OCI-LY7 (cell line): ENCODE measurements around the gene HBB. TPM values are rescaled to one million over a fixed set of nuclear protein-coding genes. Genes with fewer than 3 reads are reported as not detected.

Experiments used
- Bru-seq: library from RNA; stranded (reverse); fragments of 400-500 nt; gene quantifications from one replicate; lab custom pipeline; 2021; lab: Mats Ljungman, UMichigan
- BruChase-seq, 2 experiments: library from RNA; stranded (reverse); fragments of 400-500 nt; gene quantifications; one replicate each; lab custom pipeline; 2021; lab: Mats Ljungman, UMichigan
- BruUV-seq: library from RNA; stranded (reverse); fragments of 400-500 nt; replicated peaks from 2 replicates; lab custom pipeline; 2021; lab: Mats Ljungman, UMichigan
- CTCF ChIA-PET: fragments of 300-600 bp; sonication (Branson Sonifier 250); formaldehyde crosslinking; loops from one replicate; lab custom pipeline; 2022; ENCODE audit warnings: antibody characterized with exemption; ENCODE audit not compliant: unreplicated experiment; lab: Charles Lee
- POLR2A ChIA-PET: fragments of 300-600 bp; sonication (Branson Sonifier 250); formaldehyde crosslinking; loops from one replicate; lab custom pipeline; 2022; ENCODE audit warnings: antibody characterized with exemption; lab: Charles Lee
- DNase-seq: peaks from one replicate; pipeline ENCODE4 v3.0.0-alpha.2; 2015; ENCODE audit warnings: low spot score
- H2AFZ ChIP-seq: fragments of 200-600 bp; sonication (generic), shearing (Covaris generic); 2 replicates; pipeline ENCODE4 v1.6.1; 2014; ENCODE audit warnings: mild to moderate bottlenecking, antibody characterized with exemption, low read length, moderate library complexity
- H3K27ac ChIP-seq: fragments of 200-600 bp; sonication (generic); 2 replicates; pipeline ENCODE4 v1.5.1; 2014; ENCODE audit warnings: mixed run types, low read depth, mild to moderate bottlenecking, moderate library complexity, low read length, inconsistent platforms; ENCODE audit not compliant: poor library complexity, severe bottlenecking
- H3K36me3 ChIP-seq: fragments of 200-600 bp; sonication (generic); 2 replicates; pipeline ENCODE4 v1.6.1; 2014; ENCODE audit warnings: mild to moderate bottlenecking, antibody characterized with exemption, low read length, moderate library complexity, mixed read lengths; ENCODE audit not compliant: insufficient read depth
- H3K4me1 ChIP-seq: fragments of 200-600 bp; sonication (generic); 2 replicates; pipeline ENCODE4 v1.5.1; 2014; ENCODE audit warnings: mild to moderate bottlenecking, low read length; ENCODE audit not compliant: insufficient read depth, poor library complexity, severe bottlenecking
- H3K4me2 ChIP-seq: fragments of 200-600 bp; sonication (generic); 2 replicates; pipeline ENCODE4 v1.6.1; 2014; ENCODE audit warnings: mild to moderate bottlenecking, low read length
- H3K4me3 ChIP-seq: fragments of 200-600 bp; sonication (generic); 2 replicates; pipeline ENCODE4 v1.5.1; 2014; ENCODE audit warnings: mild to moderate bottlenecking, low read depth, low read length; ENCODE audit not compliant: poor library complexity, severe bottlenecking
- H3K79me2 ChIP-seq: fragments of 200-600 bp; sonication (generic); 2 replicates; pipeline ENCODE4 v1.6.1; 2016; ENCODE audit warnings: low read depth, mild to moderate bottlenecking, low read length, moderate library complexity, mixed read lengths; ENCODE audit not compliant: insufficient read depth
- H3K9me2 ChIP-seq: fragments of 200-600 bp; sonication (generic); 2 replicates; pipeline ENCODE4 v1.6.1; 2016; ENCODE audit warnings: mild to moderate bottlenecking, low read length, mixed read lengths; ENCODE audit not compliant: insufficient read depth
- H3K9me3 ChIP-seq: fragments of 200-600 bp; sonication (generic); 2 replicates; pipeline ENCODE4 v1.6.1; 2014; ENCODE audit warnings: mild to moderate bottlenecking, mixed run types, low read length, mixed read lengths
- H4K20me1 ChIP-seq: fragments of 200-600 bp; sonication (generic); 2 replicates; pipeline ENCODE4 v1.6.1; 2014; ENCODE audit warnings: mild to moderate bottlenecking, antibody characterized with exemption, low read length, moderate library complexity, mixed read lengths; ENCODE audit not compliant: insufficient read depth
- CTCF ChIP-seq: fragments of 200-600 bp; sonication (generic); conservative IDR thresholded peaks from 2 replicates; pipeline ENCODE4 v1.5.1; 2014; ENCODE audit warnings: mild to moderate bottlenecking, antibody characterized with exemption, low read length, moderate library complexity, mixed read lengths
- EZH2phosphoT487 ChIP-seq: fragments of 200-600 bp; sonication (generic); IDR thresholded peaks from 2 replicates; pipeline ENCODE4 v1.6.1; 2018; ENCODE audit warnings: low read depth, borderline replicate concordance, mild to moderate bottlenecking, mixed run types, antibody characterized with exemption, low read length, moderate library complexity, mixed read lengths
- intact Hi-C: fragments of 100-400 bp; cut with micrococcal nuclease; formaldehyde crosslinking; loops from one replicate; pipeline ENCODE4 v1.10.0; 2022; ENCODE audit not compliant: unreplicated experiment
- long read RNA-seq: library from polyadenylated mRNA; stranded (forward); transcript quantifications from one replicate; pipeline ENCODE4 v2.0.0, GENCODE V29; 2022
- total RNA-seq, 2 experiments: library from RNA; depleted of rRNA in 1 of 2; stranded (reverse); fragments of >200 nt in 1 of 2; shearing (Covaris generic) in 1 of 2; gene quantifications; 2 replicates each; pipeline ENCODE4 v1.2.3, GENCODE V29; 2014 to 2022

Gene HBB
- total RNA-seq (2014; rRNA removed; shearing (Covaris generic)) (not detected in 2 replicates), total RNA-seq (2022) (not detected in 2 replicates), Bru-seq, nascent RNA (not detected), BruChase-seq, experiment 1, labeled RNA remaining after a 6-hour chase (not detected), BruChase-seq, experiment 2, labeled RNA remaining after a 2-hour chase (not detected)
- long read RNA-seq: 0 reads

DNA sequence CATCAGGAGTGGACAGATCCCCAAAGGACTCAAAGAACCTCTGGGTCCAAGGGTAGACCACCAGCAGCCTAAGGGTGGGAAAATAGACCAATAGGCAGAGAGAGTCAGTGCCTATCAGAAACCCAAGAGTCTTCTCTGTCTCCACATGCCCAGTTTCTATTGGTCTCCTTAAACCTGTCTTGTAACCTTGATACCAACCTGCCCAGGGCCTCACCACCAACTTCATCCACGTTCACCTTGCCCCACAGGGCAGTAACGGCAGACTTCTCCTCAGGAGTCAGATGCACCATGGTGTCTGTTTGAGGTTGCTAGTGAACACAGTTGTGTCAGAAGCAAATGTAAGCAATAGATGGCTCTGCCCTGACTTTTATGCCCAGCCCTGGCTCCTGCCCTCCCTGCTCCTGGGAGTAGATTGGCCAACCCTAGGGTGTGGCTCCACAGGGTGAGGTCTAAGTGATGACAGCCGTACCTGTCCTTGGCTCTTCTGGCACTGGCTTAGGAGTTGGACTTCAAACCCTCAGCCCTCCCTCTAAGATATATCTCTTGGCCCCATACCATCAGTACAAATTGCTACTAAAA, at the start of gene HBB:
Gene HBB, minus strand, starts transcription at position 340 of the 579 bp plus-strand sequence. Its CDS starts 50 bp downstream, at position 290.
- intact Hi-C loops: no loop called here

GRCh38 chr11:5275369-5276110, 48.7 kb upstream of the HBB start:
- Histone ChIP-seq H3K4me2 (no peak overlapping the region), H3K36me3 (no peaks in the 10 kb centered on the region), H4K20me1 (no peaks in the 10 kb centered on the region), H3K9me2 (no peaks in the 10 kb centered on the region), H3K79me2 (no peaks in the 10 kb centered on the region), H3K9me3 (no peaks in the 10 kb centered on the region), H3K4me3 (no peak overlapping the region), H3K27ac (no peak overlapping the region), H2AFZ (no peak overlapping the region), H3K4me1 (no peaks in the 10 kb centered on the region)
- ChIA-PET POLR2A (no interaction called here), CTCF (no interaction called here)
- intact Hi-C loops: no loop called here
- no peak for DNase-seq
- TF ChIP-seq EZH2phosphoT487 (no peak), CTCF (no peak)
- no TSS peak for BruUV-seq

More for the DNA sequence above, at the start of gene HBB:
- H3K4me1 ChIP-seq: no peaks in the 10 kb centered on the region
- H3K9me3 ChIP-seq: no peaks in the 10 kb centered on the region
- DNase-seq: no peak
- CTCF ChIA-PET: no interaction called here
- no peaks in the 10 kb centered on the region for H3K79me2 ChIP-seq
- BruUV-seq: no TSS peak
- H2AFZ ChIP-seq: no peak within 1 kb of the TSS
- H3K27ac ChIP-seq: no peak within 1 kb of the TSS
- POLR2A ChIA-PET: no interaction called here
- H3K4me3 ChIP-seq: no peak within 1 kb of the TSS
- no peaks in the 10 kb centered on the region for H3K36me3 ChIP-seq
- H3K9me2 ChIP-seq: no peaks in the 10 kb centered on the region
- TF ChIP-seq CTCF (no peak), EZH2phosphoT487 (no peak)
- no peak within 1 kb of the TSS for H3K4me2 ChIP-seq
- H4K20me1 ChIP-seq: no peaks in the 10 kb centered on the region
